Measurements from ENCODE around the gene MAD2L1. TPM values are rescaled to one million over a fixed set of nuclear protein-coding genes. Genes with fewer than 3 reads are reported as not detected.
A peak's percentile ranks its signal among the peaks of the same experiment; 100 is the strongest.
"Not testable (repeated sequence)": the region's sequence is repeated elsewhere in the genome, so short reads cannot be mapped to it uniquely, and the experiment has no call there.

MAD2L1 gene
- 10 to 100 TPM in 1 of 3 donors, 1 to 10 TPM in 2; 7.8 to 10.7 (median 9.3) TPM for polyA plus RNA-seq

- Mint-ChIP-seq H3K36me3 (peaks cover 0 to 4% (median 3%) of the 10 kb centered on the region in 3 donors), H3K27me3 (ENCODE audit: low read depth in 3 of 3) (peaks cover 3 to 9% (median 4%) of the 10 kb centered on the region in 3 donors), H3K4me3 (peak within 1 kb of the TSS; percentile 84 to 97 (median 94)), H3K9me3 (peaks cover 0 to 2% (median 0%) of the 10 kb centered on the region in 6 donors), H3K27ac (peak within 1 kb of the TSS; percentile 96 to 100 (median 98)), H3K4me1 (peaks cover 26 to 38% of the 10 kb centered on the region in 2 donors)
- peak; percentile 98 to 99 (median 99) for DNase-seq
Observed at GRCh38 chr4:120066517-120067340, at the start of gene MAD2L1. TSS of gene MAD2L1 (minus strand) at chr4:120066848. CDS start at chr4:120066734, 114 bp downstream.

GRCh38 chr4:120111745-120112144 lies 45.1 kb upstream of the MAD2L1 start:
- Mint-ChIP-seq H3K27ac (no peak overlapping the region), H3K9me3 (peaks cover 0 to 8% (median 0%) of the 10 kb centered on the region in 6 donors), H3K4me1 (no peaks in the 10 kb centered on the region), H3K36me3 (no peaks in the 10 kb centered on the region), H3K27me3 (ENCODE audit: low read depth in 3 of 3) (no peaks in the 10 kb centered on the region), H3K4me3 (no peak overlapping the region)
- DNase-seq: no peak

- Mint-ChIP-seq H3K4me1 (no peaks in the 10 kb centered on the region), H3K27me3 (ENCODE audit: low read depth in 3 of 3) (no peaks in the 10 kb centered on the region), H3K4me3 (no peak overlapping the region)
Observed at GRCh38 chr4:120109406-120109805, 42.8 kb upstream of the MAD2L1 start.

GRCh38 chr4:120105472-120105871 lies 38.8 kb upstream of the MAD2L1 start:
- Mint-ChIP-seq H3K27me3 (ENCODE audit: low read depth in 3 of 3) (peaks cover 0 to 5% (median 2%) of the 10 kb centered on the region in 3 donors), H3K4me3 (no peak overlapping the region), H3K27ac (no peak overlapping the region), H3K9me3 (no peaks in the 10 kb centered on the region), H3K36me3 (no peaks in the 10 kb centered on the region), H3K4me1 (no peaks in the 10 kb centered on the region)
- no peak for DNase-seq

More at GRCh38 chr4:120109406-120109805, 42.8 kb upstream of the MAD2L1 start:
- DNase-seq: no peak
- Mint-ChIP-seq H3K27ac (no peak overlapping the region), H3K36me3 (no peaks in the 10 kb centered on the region), H3K9me3 (no peaks in the 10 kb centered on the region)

- Mint-ChIP-seq H3K4me1 (peaks cover 0 to 6% of the 10 kb centered on the region in 2 donors), H3K27ac (no peak overlapping the region), H3K27me3 (ENCODE audit: low read depth in 3 of 3) (peaks cover 0 to 14% (median 7%) of the 10 kb centered on the region in 3 donors), H3K36me3 (no peaks in the 10 kb centered on the region), H3K9me3 (no peaks in the 10 kb centered on the region), H3K4me3 (no peak overlapping the region)
- no peak for DNase-seq
Observed at GRCh38 chr4:120096508-120097297, 30.1 kb upstream of the MAD2L1 start.

GRCh38 chr4:120088507-120088906 lies 21.9 kb upstream of the MAD2L1 start:
- Mint-ChIP-seq H3K4me3 (no peak overlapping the region), H3K9me3 (peaks cover 0 to 2% (median 0%) of the 10 kb centered on the region in 6 donors), H3K4me1 (peaks cover 0 to 6% of the 10 kb centered on the region in 2 donors), H3K27ac (no peak overlapping the region), H3K27me3 (ENCODE audit: low read depth in 3 of 3) (peaks cover 0 to 2% (median 0%) of the 10 kb centered on the region in 3 donors), H3K36me3 (no peaks in the 10 kb centered on the region)
- DNase-seq: no peak

- not testable (repeated sequence) for H3K9me3 Mint-ChIP-seq; H3K27me3 Mint-ChIP-seq (ENCODE audit: low read depth in 3 of 3); DNase-seq; H3K4me3 Mint-ChIP-seq; H3K4me1 Mint-ChIP-seq; H3K27ac Mint-ChIP-seq; H3K36me3 Mint-ChIP-seq
Observed at GRCh38 chr4:120088066-120088465, 21.4 kb upstream of the MAD2L1 start.

GRCh38 chr4:120085705-120086104 lies 19.1 kb upstream of the MAD2L1 start:
- Mint-ChIP-seq H3K4me3 (no peak overlapping the region), H3K27ac (no peak overlapping the region), H3K36me3 (no peaks in the 10 kb centered on the region), H3K9me3 (peaks cover 0 to 2% (median 0%) of the 10 kb centered on the region in 6 donors), H3K4me1 (no peaks in the 10 kb centered on the region), H3K27me3 (ENCODE audit: low read depth in 3 of 3) (peaks cover 0 to 2% (median 0%) of the 10 kb centered on the region in 3 donors)
- DNase-seq: no peak

- Mint-ChIP-seq H3K4me1 (no peaks in the 10 kb centered on the region), H3K9me3 (no peaks in the 10 kb centered on the region), H3K36me3 (no peaks in the 10 kb centered on the region), H3K27me3 (ENCODE audit: low read depth in 3 of 3) (no peaks in the 10 kb centered on the region), H3K4me3 (no peak overlapping the region), H3K27ac (no peak overlapping the region)
- DNase-seq: no peak
Observed at GRCh38 chr4:120084327-120084726, 17.7 kb upstream of the MAD2L1 start.

GRCh38 chr4:120083152-120083551 lies 16.5 kb upstream of the MAD2L1 start:
- Mint-ChIP-seq H3K4me1 (no peaks in the 10 kb centered on the region), H3K4me3 (no peak overlapping the region), H3K27me3 (ENCODE audit: low read depth in 3 of 3) (no peaks in the 10 kb centered on the region), H3K36me3 (no peaks in the 10 kb centered on the region), H3K9me3 (no peaks in the 10 kb centered on the region), H3K27ac (no peak overlapping the region)
- DNase-seq: no peak

- Mint-ChIP-seq H3K4me1 (no peaks in the 10 kb centered on the region), H3K27ac (no peak overlapping the region), H3K9me3 (no peaks in the 10 kb centered on the region), H3K4me3 (no peak overlapping the region), H3K36me3 (no peaks in the 10 kb centered on the region), H3K27me3 (ENCODE audit: low read depth in 3 of 3) (no peaks in the 10 kb centered on the region)
- no peak for DNase-seq
Observed at GRCh38 chr4:120082251-120082650, 15.6 kb upstream of the MAD2L1 start.

GRCh38 chr4:120081726-120082125 lies 15.1 kb upstream of the MAD2L1 start:
- Mint-ChIP-seq H3K4me1 (no peaks in the 10 kb centered on the region), H3K27ac (no peak overlapping the region), H3K36me3 (no peaks in the 10 kb centered on the region), H3K4me3 (no peak overlapping the region), H3K9me3 (no peaks in the 10 kb centered on the region), H3K27me3 (ENCODE audit: low read depth in 3 of 3) (no peaks in the 10 kb centered on the region)
- DNase-seq: no peak

- no peak for DNase-seq
- Mint-ChIP-seq H3K27ac (no peak overlapping the region), H3K4me1 (no peaks in the 10 kb centered on the region), H3K4me3 (no peak overlapping the region), H3K27me3 (ENCODE audit: low read depth in 3 of 3) (no peaks in the 10 kb centered on the region), H3K9me3 (no peaks in the 10 kb centered on the region), H3K36me3 (no peaks in the 10 kb centered on the region)
Observed at GRCh38 chr4:120080533-120080932, 13.9 kb upstream of the MAD2L1 start.

- DNase-seq: no peak
- Mint-ChIP-seq H3K4me1 (no peaks in the 10 kb centered on the region), H3K27me3 (ENCODE audit: low read depth in 3 of 3) (no peaks in the 10 kb centered on the region), H3K9me3 (no peaks in the 10 kb centered on the region), H3K36me3 (no peaks in the 10 kb centered on the region), H3K4me3 (no peak overlapping the region), H3K27ac (no peak overlapping the region)
Observed at GRCh38 chr4:120079839-120080520, 13.3 kb upstream of the MAD2L1 start.

All from immature natural killer cell (primary cell).